NCI-H1048 (cell line): ENCODE results near the gene ST6GAL1.
"Not testable (repeated sequence)": the region's sequence is repeated elsewhere in the genome, so short reads cannot be mapped to it uniquely, and the experiment has no call there.

Source experiments
- DNase-seq: peaks from one replicate; lab custom pipeline; 2025; lab: John Stamatoyannopoulos, UW

Gene ST6GAL1

GRCh38 chr3:186967686-186968085, 37.4 kb downstream of the ST6GAL1 start:
- no peak for DNase-seq

- no peak for DNase-seq
Observed at GRCh38 chr3:186969607-186970006, 39.3 kb downstream of the ST6GAL1 start.

- DNase-seq: not testable (repeated sequence)
Observed at GRCh38 chr3:186971106-186971505, 40.8 kb downstream of the ST6GAL1 start.

- no peak for DNase-seq
Observed at GRCh38 chr3:186971578-186971977, 41.3 kb downstream of the ST6GAL1 start.

GRCh38 chr3:186973702-186974101, 43.4 kb downstream of the ST6GAL1 start:
- DNase-seq: no peak

- no peak for DNase-seq
Observed at GRCh38 chr3:186974824-186975313, 44.5 kb downstream of the ST6GAL1 start.

- DNase-seq: no peak
Observed at GRCh38 chr3:186975726-186976125, 45.4 kb downstream of the ST6GAL1 start.

- no peak for DNase-seq
Observed at GRCh38 chr3:186976837-186977750, 46.8 kb downstream of the ST6GAL1 start.

- DNase-seq: no peak
Observed at GRCh38 chr3:186978712-186979111, 48.4 kb downstream of the ST6GAL1 start.

- no peak for DNase-seq
Observed at GRCh38 chr3:186979852-186980251, 49.5 kb downstream of the ST6GAL1 start.

- DNase-seq: no peak
Observed at GRCh38 chr3:186980989-186981388, 50.7 kb downstream of the ST6GAL1 start.

GRCh38 chr3:186983659-186984058, 53.3 kb downstream of the ST6GAL1 start:
- no peak for DNase-seq

GRCh38 chr3:186984064-186984463, 53.7 kb downstream of the ST6GAL1 start:
- DNase-seq: no peak

- no peak for DNase-seq
Observed at GRCh38 chr3:186985661-186986364, 55.5 kb downstream of the ST6GAL1 start.

GRCh38 chr3:186986406-186986805, 56.1 kb downstream of the ST6GAL1 start:
- DNase-seq: no peak

- no peak for DNase-seq
Observed at GRCh38 chr3:186986816-186987215, 56.5 kb downstream of the ST6GAL1 start.

GRCh38 chr3:186988806-186989205, 58.5 kb downstream of the ST6GAL1 start:
- no peak for DNase-seq

- DNase-seq: no peak
Observed at GRCh38 chr3:186989429-186989828, 59.1 kb downstream of the ST6GAL1 start.

- DNase-seq: no peak
Observed at GRCh38 chr3:186990277-186990676, 60.0 kb downstream of the ST6GAL1 start.

- no peak for DNase-seq
Observed at GRCh38 chr3:186990878-186991308, 60.6 kb downstream of the ST6GAL1 start.

GRCh38 chr3:186991470-186991869, 61.1 kb downstream of the ST6GAL1 start:
- no peak for DNase-seq

GRCh38 chr3:186992096-186992495, 61.8 kb downstream of the ST6GAL1 start:
- not testable (repeated sequence) for DNase-seq

- DNase-seq: no peak
Observed at GRCh38 chr3:186993210-186993782, 63.0 kb downstream of the ST6GAL1 start.
